IMR-90 (cell line): ENCODE measurements around the gene CCL2. TPM values are rescaled to one million over a fixed set of nuclear protein-coding genes. Genes with fewer than 3 reads are reported as not detected.

Source experiments
- ATAC-seq: fragments of 200-7000 bp; cut with Tn5 transposase; 2 replicates; pipeline ENCODE4 v1.9.1; 2020; ENCODE audit warnings: low read depth, mild to moderate bottlenecking, moderate library complexity
- BruUV-seq: library from RNA; stranded (reverse); fragments of 400-500 nt; replicated peaks from 2 replicates; lab custom pipeline; 2021; lab: Mats Ljungman, UMichigan
- CTCF ChIA-PET: fragments of 300-600 bp; formaldehyde crosslinking; extraction: SDS; loops from one replicate; lab custom pipeline; 2021; ENCODE audit warnings: antibody characterized with exemption; lab: Yijun Ruan, JAX
- POLR2A ChIA-PET: fragments of 300-600 bp; sonication (Branson Sonifier 250); formaldehyde crosslinking; loops from one replicate; lab custom pipeline; 2022; ENCODE audit warnings: antibody characterized with exemption; ENCODE audit not compliant: unreplicated experiment; lab: Charles Lee
- DNase-seq: peaks from one replicate; pipeline ENCODE4 v3.0.0; 2013
- H2AFZ ChIP-seq: replicated peaks from 2 replicates; pipeline ENCODE3; 2013; ENCODE audit warnings: low read length, mild to moderate bottlenecking; ENCODE audit not compliant: poor library complexity
- H2AK5ac ChIP-seq: 2 replicates; pipeline ENCODE4 v1.6.1; 2013; ENCODE audit warnings: low read depth, low read length, inconsistent platforms
- H2AK9ac ChIP-seq: replicated peaks from 2 replicates; pipeline ENCODE3; 2013; ENCODE audit warnings: mild to moderate bottlenecking, low read depth, low read length, moderate library complexity; ENCODE audit not compliant: poor library complexity
- H2BK120ac ChIP-seq: 2 replicates; pipeline ENCODE4 v1.6.1; 2013; ENCODE audit warnings: low read depth, low read length, inconsistent platforms
- H2BK15ac ChIP-seq: 3 replicates; pipeline ENCODE4 v1.6.1; 2013; ENCODE audit warnings: low read depth, low read length, inconsistent platforms
- H2BK20ac ChIP-seq: 2 replicates; pipeline ENCODE4 v1.6.1; 2013; ENCODE audit warnings: low read depth, mild to moderate bottlenecking, inconsistent platforms, low read length, moderate library complexity
- H2BK5ac ChIP-seq: 2 replicates; pipeline ENCODE4 v1.6.1; 2013; ENCODE audit warnings: mild to moderate bottlenecking, low read depth, low read length, inconsistent platforms; ENCODE audit not compliant: poor library complexity, severe bottlenecking
- H3K14ac ChIP-seq: replicated peaks from 2 replicates; pipeline ENCODE4 v1.6.1; 2013; ENCODE audit warnings: low read depth, low read length, inconsistent platforms
- H3K18ac ChIP-seq: 2 replicates; pipeline ENCODE4 v1.6.1; 2013; ENCODE audit warnings: low read depth, low read length, control low read depth
- H3K23ac ChIP-seq: 2 replicates; pipeline ENCODE4 v1.6.1; 2013; ENCODE audit warnings: low read depth, low read length, inconsistent platforms
- H3K27ac ChIP-seq: 2 replicates; pipeline ENCODE4 v1.5.1; 2013; ENCODE audit warnings: mild to moderate bottlenecking, control low read depth, low read length; ENCODE audit not compliant: insufficient read depth
- H3K27me3 ChIP-seq: 2 replicates; pipeline ENCODE4 v1.6.1; 2013; ENCODE audit warnings: low read length; ENCODE audit not compliant: control insufficient read depth, insufficient read depth
- H3K36me3 ChIP-seq: 2 replicates; pipeline ENCODE4 v1.6.1; 2013; ENCODE audit warnings: low read length, mixed read lengths; ENCODE audit not compliant: control insufficient read depth, insufficient read depth
- H3K4ac ChIP-seq: 2 replicates; pipeline ENCODE4 v1.6.1; 2013; ENCODE audit warnings: low read depth, low read length, inconsistent platforms
- H3K4me1 ChIP-seq: 2 replicates; pipeline ENCODE4 v1.6.1; 2013; ENCODE audit warnings: low read length, mixed read lengths; ENCODE audit not compliant: control insufficient read depth, insufficient read depth
- H3K4me2 ChIP-seq: 2 replicates; pipeline ENCODE4 v1.6.1; 2013; ENCODE audit warnings: low read depth, mild to moderate bottlenecking, control low read depth, low read length, moderate library complexity
- H3K4me3 ChIP-seq: 2 replicates; pipeline ENCODE4 v1.5.1; 2013; ENCODE audit warnings: low read depth, mild to moderate bottlenecking, control low read depth, low read length, moderate library complexity; ENCODE audit not compliant: insufficient read depth
- H3K56ac ChIP-seq: 2 replicates; pipeline ENCODE4 v1.6.1; 2013; ENCODE audit warnings: low read length, inconsistent platforms; ENCODE audit not compliant: insufficient read depth; ENCODE audit errors: extremely low read depth
- H3K79me1 ChIP-seq, 2 experiments: 2 replicates each; pipeline ENCODE4 v1.6.1; 2013; ENCODE audit warnings: low read length in 2 of 2, inconsistent platforms in 1 of 2, low read depth in 1 of 2
- H3K9ac ChIP-seq: 2 replicates; pipeline ENCODE4 v1.6.1; 2013; ENCODE audit warnings: low read depth, low read length, control low read depth
- H3K9me1 ChIP-seq: 2 replicates; pipeline ENCODE4 v1.6.1; 2013; ENCODE audit warnings: low read length, inconsistent platforms; ENCODE audit not compliant: insufficient read depth
- H3K9me3 ChIP-seq: 2 replicates; pipeline ENCODE4 v1.6.1; 2013; ENCODE audit warnings: low read length; ENCODE audit not compliant: control insufficient read depth, insufficient read depth
- H4K20me1 ChIP-seq: 2 replicates; pipeline ENCODE4 v1.6.1; 2013; ENCODE audit warnings: low read length, inconsistent platforms; ENCODE audit not compliant: insufficient read depth
- H4K5ac ChIP-seq: 2 replicates; pipeline ENCODE4 v1.6.1; 2013; ENCODE audit warnings: mild to moderate bottlenecking, low read depth, low read length, control low read depth
- H4K8ac ChIP-seq, 2 experiments: 2 replicates each; pipeline ENCODE4 v1.6.1; 2013; ENCODE audit warnings: low read depth in 2 of 2, low read length in 2 of 2, control low read depth in 1 of 2, inconsistent platforms in 1 of 2
- H4K91ac ChIP-seq: 2 replicates; pipeline ENCODE4 v1.6.1; 2013; ENCODE audit warnings: low read depth, low read length, inconsistent platforms; ENCODE audit not compliant: insufficient read depth
- CHD1 ChIP-seq: IDR thresholded peaks from 2 replicates; pipeline ENCODE4 v1.6.1; 2012; ENCODE audit warnings: low read depth, low read length, improper control_type of control experiment
- CTCF ChIP-seq: conservative IDR thresholded peaks from 2 replicates; pipeline ENCODE4 v1.5.1; 2012; ENCODE audit warnings: mild to moderate bottlenecking, low read depth, low read length, improper control_type of control experiment
- FOS ChIP-seq: fragments of 150-350 bp; IDR thresholded peaks from 2 replicates; pipeline ENCODE4 v1.6.1; 2016; ENCODE audit warnings: low read depth, low read length
- NFE2L2 ChIP-seq: fragments of 150-350 bp; IDR thresholded peaks from 2 replicates; pipeline ENCODE4 v1.6.1; 2016; ENCODE audit warnings: low read depth, mild to moderate bottlenecking, low read length
- RAD21 ChIP-seq: IDR thresholded peaks from 2 replicates; pipeline ENCODE4 v1.6.1; 2012; ENCODE audit warnings: low read length, improper control_type of control experiment
- SMC3 ChIP-seq: fragments of 150-350 bp; IDR thresholded peaks from 2 replicates; pipeline ENCODE4 v1.6.1; 2016; ENCODE audit warnings: low read depth, mild to moderate bottlenecking, antibody characterized with exemption, low read length, moderate library complexity
- WGBS, 2 experiments: methylation state at CpG; one replicate each; pipeline versions ENCODE4 v1.1.5 to v1.1.7; 2013; ENCODE audit warnings: missing lambda C conversion rate in 2 of 2; ENCODE audit not compliant: insufficient read length in 1 of 2; ENCODE audit errors: extremely low coverage in 2 of 2; 5-methylcytosine and 5-hydroxymethylcytosine counted together
- dilution Hi-C: fragments of 300-500 bp; cut with HindIII; formaldehyde crosslinking; loops from one replicate; pipeline ENCODE4 v1.14.3; 2018; ENCODE audit warnings: low sequenced_read_pairs; ENCODE audit not compliant: unreplicated experiment
- in situ Hi-C: fragments of 300-500 bp; cut with MboI; formaldehyde crosslinking; loops from 3 replicates; pipeline ENCODE4 v1.14.3; 2019; ENCODE audit warnings: low sequenced_read_pairs, inconsistent platforms, mixed read lengths
- intact Hi-C: fragments of 100-400 bp; cut with micrococcal nuclease; formaldehyde crosslinking; loops from 2 replicates; pipeline ENCODE4 v1.10.0; 2022
- polyA plus RNA-seq, 3 experiments: library from polyadenylated mRNA; depleted of rRNA; stranded (reverse); fragments of >200 nt; gene quantifications; 2 replicates each; pipeline ENCODE4 v1.2.3, GENCODE V29; 2012; ENCODE audit warnings: low replicate concordance in 1 of 3
- total RNA-seq: library from RNA; depleted of rRNA; stranded (reverse); fragments of >200 nt; gene quantifications from 2 replicates; pipeline ENCODE4 v1.2.3, GENCODE V29; 2012; rRNA removed

CCL2 gene
- total and polyA plus RNA-seq, 2 of the 4 experiments (the other 2 are of a cell fraction) = 103 to 206 TPM

GRCh38 chr17:34306466-34306865, 51.4 kb downstream of the CCL2 start:
- CTCF ChIA-PET = interaction anchor here (0.6 to 4.3 kb wide), 10 partner anchors 10 to 109 kb away, joined by 3 to 40 read pairs (median 4); partner anchors contain the start of gene CCL13

More at GRCh38 chr17:34306466-34306865, 51.4 kb downstream of the CCL2 start:
- Histone ChIP-seq H3K9me3 (no peaks in the 10 kb centered on the region), H2BK5ac (peak overlapping the region; percentile 32), H2AK9ac (no peak overlapping the region), H2BK120ac (peak overlapping the region; percentile 30; the same call in 1 of the 2 replicates), H3K79me1 (no peaks in the 10 kb centered on the region), H3K9me1 (peaks cover 4% of the 10 kb centered on the region; the same call in 1 of the 2 replicates), H4K8ac (peak overlapping the region; percentile 31 to 44; a peak in 2 of 4 replicates), H3K4me2 (no peak overlapping the region), H3K56ac (no peak overlapping the region), H4K5ac (peak overlapping the region; percentile 62; the same call in 1 of the 2 replicates), H3K14ac (no peak overlapping the region), H3K36me3 (no peaks in the 10 kb centered on the region), H3K4me1 (peaks cover 8% of the 10 kb centered on the region), H3K4me3 (no peak overlapping the region), H3K18ac (peak overlapping the region; percentile 67), H3K27ac (no peak overlapping the region), H3K23ac (no peak overlapping the region), H2AK5ac (no peak overlapping the region), H2AFZ (peak overlapping the region; percentile 29), H3K4ac (no peak overlapping the region), H3K27me3 (no peaks in the 10 kb centered on the region), H4K20me1 (no peaks in the 10 kb centered on the region), H2BK20ac (peak overlapping the region; percentile 65; the same call in 1 of the 2 replicates), H3K9ac (peak overlapping the region; percentile 49; the same call in 1 of the 2 replicates), H2BK15ac (peak overlapping the region; percentile 8; the same call in 2 of the 3 replicates), H4K91ac (peak overlapping the region; percentile 35; the same call in 1 of the 2 replicates)
- BruUV-seq = no TSS peak
- DNase-seq (peak; percentile 87), ATAC-seq (peak; percentile 87)
- dilution Hi-C loops = no loop called here
- 29% methylated on average over 2 of the region's 3 CpGs; no CpG with 5 or more reads in 1 of the 2 experiments for WGBS, 2 experiments
- TF ChIP-seq RAD21 = peak; percentile 91
- TF ChIP-seq FOS = 0 out of 2 replicates have a peak, but pooled peaks have one; percentile 28
- peak; percentile 81 for TF ChIP-seq CTCF
- TF ChIP-seq SMC3 = peak; percentile 85
- TF ChIP-seq NFE2L2 = no peak
- no peak for TF ChIP-seq CHD1
- intact Hi-C loops = loop anchor here (1.0 to 2.0 kb wide), 3 partner anchors 55 to 528 kb away; no protein-coding TSS in a partner anchor
- in situ Hi-C loops = loop anchor here (5.0 kb wide), 3 partner anchors 51 to 104 kb away; partner anchors contain the start of gene CCL13
- POLR2A ChIA-PET = no interaction called here

Other genes with a start within 250 kb of the CCL2 start
- gene CCL7, start 14.9 kb downstream of the CCL2 start, total RNA-seq = 0.18 and 0.28 TPM in 2 replicates
- gene CCL7, start 14.9 kb downstream of the CCL2 start, polyA plus RNA-seq (2012; rRNA removed) = 0.24 and 0.58 TPM in 2 replicates
- not detected in 2 replicates for gene CCL11, start 30.5 kb downstream of the CCL2 start, total RNA-seq
- gene CCL11, start 30.5 kb downstream of the CCL2 start, polyA plus RNA-seq (2012; rRNA removed) = not detected in 2 replicates
- not detected in 2 replicates for gene CCL8, start 64.2 kb downstream of the CCL2 start, total RNA-seq
- not detected in 2 replicates for gene CCL8, start 64.2 kb downstream of the CCL2 start, polyA plus RNA-seq (2012; rRNA removed)
- gene CCL13, start 101.2 kb downstream of the CCL2 start, total RNA-seq = 0.18 TPM in 1 of 2 replicates, not detected in the other
- not detected in 2 replicates for gene CCL13, start 101.2 kb downstream of the CCL2 start, polyA plus RNA-seq (2012; rRNA removed)
- gene CCL1, start 107.9 kb downstream of the CCL2 start, total RNA-seq = not detected in 2 replicates
- not detected in 2 replicates for gene CCL1, start 107.9 kb downstream of the CCL2 start, polyA plus RNA-seq (2012; rRNA removed)